Kidney tubule cell (primary cell): ENCODE data around the gene WBP1.
"Not testable (repeated sequence)": the region's sequence is repeated elsewhere in the genome, so short reads cannot be mapped to it uniquely, and the experiment has no call there.

Experiments
- DNase-seq: peaks from one replicate; pipeline ENCODE4 v3.0.0-alpha.2; 2018; ENCODE audit warnings: low spot score

WBP1 gene

DNA sequence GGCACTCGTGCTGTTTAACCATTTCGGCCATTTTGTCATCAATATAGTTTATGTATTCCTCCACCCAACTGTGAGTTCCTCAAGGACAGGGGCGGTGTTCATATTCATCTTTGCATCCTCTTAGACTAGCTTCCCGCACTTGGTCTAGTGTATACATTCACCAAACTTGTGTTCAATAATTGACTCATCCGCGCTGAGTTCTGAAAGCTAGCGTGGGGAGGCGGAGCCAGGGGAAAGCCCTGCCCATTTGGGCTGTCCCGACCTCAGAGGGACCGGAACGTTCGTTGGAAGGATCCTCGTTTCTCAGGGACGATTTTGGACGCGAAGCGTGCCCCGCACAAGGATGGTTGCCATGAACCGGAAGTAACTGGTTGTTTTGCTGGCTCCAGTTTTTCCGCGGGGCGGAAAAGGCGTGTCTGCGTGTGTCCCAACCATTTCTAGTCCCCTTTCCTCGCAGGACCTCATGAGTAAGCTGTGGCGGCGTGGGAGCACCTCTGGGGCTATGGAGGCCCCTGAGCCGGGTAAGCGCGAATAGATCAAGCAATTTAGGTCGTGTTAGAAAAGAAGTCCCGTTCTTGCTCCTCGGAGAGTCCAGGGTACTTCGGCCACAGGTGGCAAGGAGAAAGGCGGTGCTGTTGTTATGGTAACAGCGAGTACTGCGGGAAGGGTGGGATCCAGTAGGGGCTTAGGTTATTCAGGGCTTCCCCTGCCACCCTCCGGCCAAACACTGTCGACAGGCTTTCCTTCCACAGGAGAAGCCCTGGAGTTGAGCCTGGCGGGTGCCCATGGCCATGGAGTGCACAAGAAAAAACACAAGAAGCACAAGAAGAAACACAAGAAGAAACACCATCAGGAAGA, 3.4 kb upstream of the WBP1 start, which contains the start of gene INO80B:
INO80B (plus strand) TSS at position 434 of the 858 bp plus-strand sequence; CDS start at position 464, 30 bp downstream.
- peak; percentile 98 for DNase-seq

DNA sequence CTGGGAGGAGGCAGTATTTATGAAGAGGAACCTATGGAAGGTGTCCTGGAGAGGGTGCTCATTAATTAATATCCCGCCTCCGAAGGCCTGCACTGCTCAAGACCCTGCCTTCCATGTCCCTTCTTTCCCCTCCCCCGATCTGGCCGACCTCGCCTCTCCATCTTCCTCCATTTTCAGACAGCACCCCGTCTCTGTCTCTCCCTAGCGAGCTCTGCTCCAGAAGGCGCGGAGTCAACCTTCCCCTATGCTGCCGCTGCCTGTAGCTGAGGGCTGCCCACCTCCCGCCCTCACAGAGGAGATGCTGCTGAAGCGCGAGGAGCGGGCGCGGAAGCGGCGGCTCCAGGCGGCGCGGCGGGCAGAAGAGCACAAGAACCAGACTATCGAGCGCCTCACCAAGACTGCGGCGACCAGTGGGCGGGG, 1.1 kb upstream of the WBP1 start:
- DNase-seq = no peak

DNA sequence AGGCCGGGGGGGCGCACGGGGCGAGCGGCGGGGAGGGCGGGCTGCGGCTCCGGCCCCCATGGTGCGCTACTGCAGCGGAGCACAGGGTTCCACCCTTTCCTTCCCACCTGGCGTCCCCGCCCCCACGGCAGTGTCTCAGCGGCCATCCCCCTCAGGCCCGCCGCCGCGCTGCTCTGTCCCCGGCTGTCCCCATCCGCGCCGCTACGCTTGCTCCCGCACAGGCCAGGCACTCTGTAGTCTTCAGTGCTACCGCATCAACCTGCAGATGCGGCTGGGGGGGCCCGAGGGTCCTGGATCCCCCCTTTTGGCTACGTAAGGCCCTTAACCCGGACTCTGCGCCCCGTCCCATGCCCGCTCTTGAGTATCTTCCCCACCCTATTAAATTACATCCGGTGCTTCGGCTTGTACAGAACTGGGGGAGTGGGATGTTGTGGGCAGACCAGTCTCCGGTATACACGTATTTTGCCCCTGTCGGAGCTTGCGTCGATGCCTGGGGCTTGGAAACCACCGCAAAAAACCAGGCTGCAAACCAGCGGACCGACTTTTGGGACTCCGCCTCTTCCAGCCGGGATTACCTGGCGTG, 598 bp upstream of the WBP1 start:
- DNase-seq = peak; percentile 64

DNA sequence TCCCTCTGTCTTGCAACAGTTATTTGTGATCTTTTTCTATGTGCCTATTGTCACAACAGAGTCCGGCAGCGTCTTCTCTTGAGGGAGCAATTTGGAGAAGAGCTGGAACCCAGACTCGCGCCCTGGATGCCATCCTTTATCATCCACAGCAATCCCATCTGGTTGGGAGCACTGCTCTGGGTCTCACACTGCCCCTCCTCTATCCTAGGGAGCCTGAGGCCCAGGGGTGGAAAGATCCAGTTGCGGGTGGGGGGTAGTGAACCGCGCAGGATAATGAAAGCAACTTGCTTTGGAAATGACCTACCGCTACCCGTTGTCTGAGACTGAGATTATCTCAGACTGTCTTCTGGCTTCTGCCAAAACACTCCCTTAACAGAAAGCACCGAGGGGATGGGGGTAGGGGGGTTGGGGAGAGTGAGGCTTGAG, 713 bp downstream of the WBP1 start:
- DNase-seq = peak; percentile 28

DNA sequence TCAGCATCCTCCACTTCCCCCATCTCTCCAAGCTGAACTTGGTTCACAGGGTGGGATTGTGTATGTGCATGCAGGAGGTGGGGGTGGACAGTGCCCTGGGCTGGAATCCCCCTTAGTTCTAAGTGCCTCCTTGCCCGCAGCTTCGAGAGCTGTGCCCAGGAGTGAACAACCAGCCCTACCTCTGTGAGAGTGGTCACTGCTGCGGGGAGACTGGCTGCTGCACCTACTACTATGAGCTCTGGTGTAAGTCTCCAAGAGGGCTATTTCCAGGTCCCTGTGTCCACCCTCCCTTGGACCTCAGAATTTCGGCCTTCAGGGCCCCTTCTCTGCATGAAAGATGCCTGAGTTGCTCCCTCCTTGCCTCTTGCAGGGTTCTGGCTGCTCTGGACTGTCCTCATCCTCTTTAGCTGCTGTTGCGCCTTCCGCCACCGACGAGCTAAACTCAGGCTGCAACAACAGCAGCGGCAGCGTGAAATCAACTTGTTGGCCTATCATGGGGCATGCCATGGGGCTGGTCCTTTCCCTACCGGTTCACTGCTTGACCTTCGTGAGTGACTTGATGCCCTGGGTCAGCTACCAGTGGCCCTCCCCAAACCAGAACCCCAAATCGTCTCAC, 1.4 kb downstream of the WBP1 start:
- not testable (repeated sequence) for DNase-seq

DNA sequence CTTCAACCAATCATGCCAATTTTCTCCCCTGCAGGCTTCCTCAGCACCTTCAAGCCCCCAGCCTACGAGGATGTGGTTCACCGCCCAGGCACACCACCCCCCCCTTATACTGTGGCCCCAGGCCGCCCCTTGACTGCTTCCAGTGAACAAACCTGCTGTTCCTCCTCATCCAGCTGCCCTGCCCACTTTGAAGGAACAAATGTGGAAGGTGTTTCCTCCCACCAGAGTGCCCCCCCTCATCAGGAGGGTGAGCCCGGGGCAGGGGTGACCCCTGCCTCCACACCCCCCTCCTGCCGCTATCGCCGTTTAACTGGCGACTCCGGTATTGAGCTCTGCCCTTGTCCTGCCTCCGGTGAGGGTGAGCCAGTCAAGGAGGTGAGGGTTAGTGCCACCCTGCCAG, 1.9 kb downstream of the WBP1 start:
- not testable (repeated sequence) for DNase-seq

DNA sequence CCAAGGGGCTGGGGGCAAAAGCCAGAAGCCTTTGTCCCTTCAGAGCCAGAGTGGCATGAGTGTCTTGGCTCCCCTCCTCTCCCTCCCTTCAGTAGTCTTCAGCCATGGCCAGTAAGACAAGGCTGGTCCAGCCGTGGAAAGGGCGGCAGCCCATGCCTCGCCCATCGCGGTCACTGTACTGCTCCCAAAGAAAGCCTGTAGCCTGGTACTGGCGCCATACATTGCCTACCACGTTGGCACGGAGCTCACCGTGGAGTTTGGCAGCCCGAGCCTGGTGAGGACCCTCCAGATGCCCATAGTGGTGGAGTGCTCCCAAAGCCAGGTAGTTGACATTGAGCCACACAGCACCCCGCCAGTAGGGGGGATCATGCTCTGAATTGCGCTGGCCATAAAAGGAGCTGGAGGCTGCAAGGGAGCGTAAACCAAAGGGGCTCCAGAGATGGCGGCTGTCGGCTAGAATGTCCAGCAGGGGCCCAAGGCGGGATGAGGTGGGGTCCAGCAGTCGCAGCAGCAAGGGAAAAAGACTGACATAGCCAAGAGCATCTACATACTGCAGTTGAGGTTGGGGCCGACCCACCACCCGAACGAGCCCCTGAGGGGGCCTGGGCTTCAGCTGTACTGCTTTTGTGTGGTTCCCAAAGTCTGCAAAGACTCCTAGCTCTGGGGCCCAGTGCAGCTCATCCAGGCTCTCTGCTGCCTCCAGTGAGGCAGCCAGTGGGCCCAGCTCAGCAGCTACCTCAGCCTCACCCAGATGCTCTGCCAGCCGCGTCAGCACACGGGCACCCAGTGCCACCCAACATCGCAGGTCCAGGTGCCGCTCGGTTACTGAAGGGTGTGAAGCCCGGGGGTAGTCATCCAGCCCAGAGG, 3.2 kb downstream of the WBP1 start:
- no peak for DNase-seq

DNA sequence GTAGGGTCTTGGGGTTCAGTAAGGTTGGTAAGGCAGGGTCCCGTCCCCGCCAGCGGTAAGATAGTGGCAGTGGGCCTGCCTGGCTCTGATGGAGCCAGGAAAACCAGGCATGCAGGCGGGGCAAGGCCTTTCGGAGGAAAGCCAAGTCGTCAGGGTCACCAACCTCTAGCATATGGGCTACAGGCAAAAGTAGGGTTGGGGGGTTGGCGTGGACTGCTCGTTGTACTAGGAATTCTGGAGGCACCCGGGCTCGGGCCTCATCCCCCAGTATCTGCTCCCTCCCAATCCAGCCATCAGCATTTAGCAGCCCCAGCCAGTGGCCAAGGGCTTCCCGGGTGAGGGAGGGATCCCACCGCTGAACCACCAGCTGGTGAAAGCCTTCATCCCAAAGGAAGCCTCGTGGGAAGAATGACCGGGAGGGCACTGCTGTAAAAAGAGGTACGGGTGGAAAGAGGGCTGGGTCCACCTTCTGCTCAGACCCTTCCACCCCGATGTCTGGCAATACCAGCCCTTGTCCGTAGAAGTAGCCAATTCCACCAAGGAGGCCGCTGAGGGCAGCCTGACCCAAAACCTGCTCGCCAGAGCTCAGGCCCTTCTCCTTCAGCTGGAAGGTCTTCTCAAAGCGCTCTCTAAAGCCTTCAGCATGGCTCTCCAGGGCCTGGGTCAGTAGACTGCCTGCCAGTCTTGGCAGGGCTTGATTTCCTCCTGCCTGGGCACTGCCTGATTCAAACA, 4.0 kb downstream of the WBP1 start:
- no peak for DNase-seq

DNA sequence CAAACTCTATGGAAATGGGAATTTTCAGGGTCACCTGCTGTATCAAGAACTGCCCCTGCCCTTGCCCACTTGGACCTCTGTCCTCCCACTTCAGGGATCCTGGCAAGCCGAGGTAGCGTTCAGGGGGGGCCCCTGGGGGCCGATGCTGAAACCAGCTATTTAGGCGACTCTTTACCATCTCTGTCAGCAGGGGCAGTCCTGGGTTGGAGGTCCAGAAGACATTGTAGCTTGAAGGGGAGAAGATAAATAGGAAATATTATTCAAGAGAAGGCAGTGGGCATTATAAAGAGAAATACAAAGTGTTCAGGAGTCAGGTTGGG, 4.5 kb downstream of the WBP1 start:
- no peak for DNase-seq

DNA sequence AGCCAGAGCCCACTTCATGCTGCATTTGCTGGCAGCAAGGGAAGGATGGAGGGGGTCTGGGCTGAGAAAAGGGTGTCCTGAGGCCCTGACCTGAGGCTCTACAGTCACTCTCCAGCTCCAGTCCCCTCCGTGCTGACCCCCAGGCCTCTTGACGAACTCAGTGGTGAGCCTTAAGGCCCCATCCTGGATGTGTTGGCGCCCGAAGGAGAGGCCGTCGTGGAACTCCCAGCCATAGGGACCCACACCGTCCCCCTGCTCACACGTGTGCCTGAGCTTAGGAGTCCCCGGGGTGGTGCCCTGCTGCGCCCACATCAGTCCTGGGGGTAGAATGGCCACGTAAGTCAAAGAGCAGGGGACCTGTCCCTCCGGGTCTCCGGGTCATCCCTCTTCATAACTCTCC, 6.2 kb downstream of the WBP1 start:
- peak; percentile 13 for DNase-seq

DNA sequence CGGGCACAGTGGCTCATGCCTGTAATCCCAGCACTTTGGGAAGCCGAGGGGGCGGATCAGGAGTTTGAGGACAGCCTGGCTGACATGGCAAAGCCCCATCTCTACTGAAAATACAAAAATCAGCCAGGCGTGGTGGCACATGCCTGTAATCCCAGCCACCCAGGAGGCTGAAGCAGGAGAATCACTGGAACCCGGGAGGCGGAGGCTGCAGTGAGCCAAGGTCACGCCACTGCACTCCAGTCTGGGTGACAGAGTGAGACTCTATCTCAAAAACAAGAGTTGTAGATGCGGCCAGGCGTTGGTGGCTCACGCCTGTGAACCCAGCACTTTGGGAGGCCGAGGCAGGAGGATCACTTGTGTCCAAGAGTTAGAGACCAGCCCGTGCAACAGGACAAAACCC, 12.5 kb downstream of the WBP1 start:
- not testable (repeated sequence) for DNase-seq

DNA sequence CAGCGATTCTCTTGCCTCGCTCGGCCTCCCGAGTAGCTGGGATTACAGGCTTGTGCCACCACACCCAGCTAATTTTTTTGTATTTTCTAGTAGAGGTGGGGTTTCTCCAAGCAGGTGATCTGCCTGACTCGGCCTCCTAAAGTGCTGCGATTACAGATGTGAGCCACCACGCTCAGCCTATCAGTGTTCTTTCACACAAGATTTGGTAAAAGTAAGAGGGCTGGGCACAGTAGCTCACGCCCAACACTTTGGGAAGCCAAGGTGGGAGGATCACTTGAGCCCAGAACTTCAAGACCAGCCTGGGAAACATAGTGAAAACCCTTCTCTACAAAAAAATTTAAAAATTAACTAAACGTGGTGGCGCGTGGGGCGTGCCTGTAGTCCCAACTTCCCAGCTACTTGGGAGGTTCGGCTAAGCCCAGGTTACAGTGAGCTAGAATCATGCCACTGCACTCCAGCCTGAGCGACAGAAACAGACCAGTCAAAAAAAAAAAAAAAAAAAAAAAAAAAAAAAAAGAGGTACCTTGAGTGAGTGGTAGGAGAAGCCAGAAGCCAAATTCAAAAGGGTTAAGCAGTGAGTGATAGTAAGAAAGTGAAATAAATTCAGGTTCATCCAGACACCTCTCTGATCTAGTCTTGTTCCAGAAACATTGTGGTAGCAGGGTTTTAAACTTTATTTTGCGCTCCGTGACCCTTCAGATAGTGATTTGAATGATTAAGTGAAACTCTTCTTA, 13.3 kb downstream of the WBP1 start:
- DNase-seq = peak; percentile 28

DNA sequence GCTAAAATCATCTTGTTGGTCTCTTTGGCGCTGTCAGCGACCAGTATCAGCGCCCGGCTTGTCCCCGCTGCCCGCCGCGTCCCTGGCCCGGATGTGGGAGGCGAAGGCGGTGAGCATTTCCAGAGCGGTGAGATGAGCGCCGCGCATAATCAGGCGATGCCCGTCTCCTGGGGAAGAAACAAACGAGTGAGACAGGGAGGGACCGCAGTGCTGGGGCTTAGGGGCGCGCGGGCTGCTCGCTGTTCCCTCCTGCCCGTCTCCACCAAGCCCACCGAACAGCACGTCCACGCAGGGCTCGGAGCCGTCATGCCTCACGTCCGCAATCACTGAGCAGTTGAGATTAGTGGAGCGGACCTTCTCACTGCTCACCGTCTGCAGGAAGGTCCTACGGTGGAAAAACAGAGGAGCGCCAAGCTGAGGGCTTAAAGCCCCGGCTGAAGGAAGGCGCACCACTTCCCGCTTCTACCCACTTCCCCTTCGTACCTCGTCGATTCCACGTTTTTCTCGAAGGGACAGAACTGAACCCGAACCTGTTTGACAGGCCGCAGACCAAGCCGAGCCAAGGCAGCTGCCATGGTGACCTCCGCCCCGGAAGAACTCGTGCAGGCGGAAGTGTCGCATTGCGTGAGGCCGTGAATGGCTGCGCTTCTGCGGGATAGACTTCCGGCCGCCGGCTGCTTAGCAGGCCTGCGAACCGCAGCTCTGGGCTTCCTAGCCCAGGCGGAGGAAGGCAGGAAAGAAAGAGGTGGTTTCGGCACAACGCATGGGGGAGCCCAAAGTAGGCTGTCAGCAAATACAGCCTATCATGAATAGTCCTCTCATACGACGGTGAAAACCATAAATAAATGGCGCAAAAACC, 14.1 kb downstream of the WBP1 start, which contains the start of gene MRPL53:
MRPL53 (minus strand) TSS at position 595 of the 859 bp plus-strand sequence; CDS start at position 575, 20 bp downstream.
- peak; percentile 93 for DNase-seq

DNA sequence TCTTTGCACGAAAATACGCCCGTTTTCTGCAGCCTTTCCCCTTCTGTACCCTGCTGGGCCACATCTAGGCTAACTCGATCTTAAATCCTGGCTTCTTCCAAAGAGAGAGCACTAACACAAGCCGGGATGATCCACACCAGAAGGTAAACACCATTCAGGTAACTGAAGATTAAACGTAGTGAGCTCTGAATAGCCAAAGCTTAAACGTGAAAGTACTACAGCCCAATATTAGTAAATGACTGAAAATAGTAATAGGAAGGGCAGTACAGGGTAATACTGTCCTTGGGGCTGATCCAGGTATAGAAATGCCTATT, 14.7 kb downstream of the WBP1 start:
- no peak for DNase-seq

DNA sequence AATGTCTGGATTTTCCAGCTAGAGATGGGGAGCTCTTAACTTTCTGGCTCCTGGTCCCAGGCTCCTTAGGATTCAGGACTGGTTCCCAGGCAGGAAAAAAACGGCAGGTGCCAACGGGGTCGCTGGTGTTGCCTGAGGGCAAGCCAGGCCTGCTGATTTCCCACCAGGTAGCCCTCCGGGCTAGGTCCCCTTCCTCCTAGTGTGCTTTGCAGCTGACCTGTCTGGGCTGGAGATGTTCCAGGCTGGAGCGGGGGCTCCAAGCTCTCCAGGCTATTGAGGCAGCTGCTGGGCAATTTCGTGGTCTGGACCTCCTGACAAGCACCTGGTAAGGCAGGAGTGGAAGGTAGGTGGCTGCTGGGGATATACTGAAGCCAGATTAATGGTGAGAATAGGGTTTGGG, 16.2 kb downstream of the WBP1 start:
- no peak for DNase-seq

DNA sequence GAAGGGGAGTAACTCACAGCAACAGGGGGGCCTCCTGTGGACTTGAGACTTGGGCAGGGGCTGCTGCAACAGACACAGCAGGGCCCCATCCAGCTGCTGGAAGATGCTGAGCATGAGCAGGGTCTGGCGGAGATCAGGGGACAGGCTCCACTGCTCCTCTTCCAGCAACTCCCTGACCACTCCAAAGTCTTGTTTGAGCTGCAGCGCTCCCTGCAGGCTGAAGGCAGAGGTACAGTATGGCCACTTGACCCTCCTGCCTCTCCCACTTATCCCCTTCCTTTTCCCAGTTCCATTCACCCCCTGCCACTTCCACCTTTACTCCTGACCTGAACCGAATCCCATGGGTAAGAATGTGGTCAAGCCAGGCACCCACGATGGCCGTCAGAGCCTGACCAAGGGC, 16.7 kb downstream of the WBP1 start:
- no peak for DNase-seq

DNA sequence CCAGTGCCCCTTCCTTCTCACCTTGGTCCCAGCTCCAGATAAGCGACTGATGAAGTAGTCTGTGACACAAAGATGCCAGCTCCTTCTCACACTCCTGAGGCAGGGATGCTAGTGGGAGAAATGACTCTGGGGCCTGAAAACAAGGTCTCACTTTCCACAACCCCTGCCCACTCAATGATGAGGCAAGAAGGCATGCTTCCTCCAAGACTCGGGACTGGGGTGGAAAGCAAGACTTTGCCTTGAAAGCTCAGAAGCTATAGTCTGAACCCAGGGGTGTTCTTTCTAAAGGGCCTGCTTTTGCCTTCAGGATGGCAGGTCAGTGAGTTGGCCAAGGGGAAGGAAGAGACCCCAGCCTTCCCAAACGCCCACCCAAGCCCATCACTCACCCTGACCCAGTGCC, 23.2 kb downstream of the WBP1 start:
- no peak for DNase-seq

DNA sequence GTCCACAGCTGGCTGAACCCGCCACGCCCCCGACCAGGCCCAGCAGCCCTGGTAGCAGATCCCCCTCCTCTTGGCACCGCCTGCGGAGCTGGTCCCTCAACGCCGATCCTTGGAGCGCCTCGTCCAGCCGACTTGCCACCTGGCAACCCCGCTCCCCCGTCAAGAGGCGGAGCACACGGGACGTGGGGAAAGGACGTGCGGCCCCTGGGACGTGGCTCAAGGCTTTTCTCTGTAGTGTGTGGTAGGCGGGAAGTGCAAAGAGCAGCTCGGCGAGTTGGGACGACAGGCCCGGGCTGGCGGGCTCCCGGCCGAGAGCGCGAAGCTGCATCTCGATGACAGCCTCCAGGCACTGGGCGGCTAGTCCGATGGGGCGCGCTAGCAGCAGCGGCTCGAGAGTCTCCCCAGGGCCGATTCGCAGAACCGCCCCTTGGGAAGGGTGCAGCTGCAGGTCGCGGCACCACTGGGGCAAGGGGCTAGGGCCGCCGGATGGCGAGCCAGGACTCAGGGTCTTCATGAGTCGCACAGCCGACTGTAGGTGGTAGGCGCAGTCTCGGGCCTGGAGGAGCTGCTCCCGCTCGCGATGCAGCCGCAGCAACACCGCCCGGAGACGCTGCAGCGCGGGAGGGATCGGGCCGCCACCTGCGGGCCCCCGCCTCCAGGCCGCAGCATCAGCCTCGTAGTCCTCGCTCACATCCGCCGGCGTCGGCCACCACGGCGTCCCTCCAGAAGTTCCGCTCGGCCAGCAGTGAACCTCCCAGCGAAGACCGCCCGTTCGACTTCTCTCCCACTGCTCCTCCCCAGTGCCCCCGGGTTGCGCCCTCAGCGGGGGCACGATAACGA, 23.9 kb downstream of the WBP1 start:
- peak; percentile 38 for DNase-seq
